Stimulated activated naive B cell treated with anti-CD40 and anti-IgM and Interleukin-4, amounts not matched to agents 10 μg/mL and 1 μg/mL and 100 μg/mL, for 72 hours (primary cell): Measurements from ENCODE around the gene GPM6B.

ENCODE experiments used
- ATAC-seq, 2 donors: fragments of 150-1000 bp; cut with Tn5 transposase; replicated peaks; 2 replicates each; pipeline ENCODE4 v1.10.0; 2021; ENCODE audit warnings: moderate library complexity in 1 of 2
- DNase-seq: peaks from one replicate; pipeline ENCODE4 v3.0.0; 2021
- H3K27ac Mint-ChIP-seq: one replicate; pipeline ENCODE4 v1.8.0; 2022; ENCODE audit warnings: mild to moderate bottlenecking, mixed read lengths
- H3K27me3 Mint-ChIP-seq, 2 donors: one replicate each; pipeline ENCODE4 v1.8.0; 2022; ENCODE audit warnings: mixed read lengths in 2 of 2
- H3K36me3 Mint-ChIP-seq, 2 donors: one replicate each; pipeline ENCODE4 v1.8.0; 2022; ENCODE audit warnings: mixed read lengths in 2 of 2, mild to moderate bottlenecking in 1 of 2
- H3K4me1 Mint-ChIP-seq, 2 donors: one replicate each; pipeline ENCODE4 v1.8.0; 2022; ENCODE audit warnings: mixed read lengths in 2 of 2, mild to moderate bottlenecking in 1 of 2
- H3K4me3 Mint-ChIP-seq, 2 donors: one replicate each; pipeline ENCODE4 v1.8.0; 2022; ENCODE audit warnings: mild to moderate bottlenecking in 2 of 2, mixed read lengths in 2 of 2, moderate library complexity in 1 of 2
- H3K9me3 Mint-ChIP-seq, 2 donors: one replicate each; pipeline ENCODE4 v1.8.0; 2022; ENCODE audit warnings: mixed read lengths in 2 of 2, mild to moderate bottlenecking in 1 of 2

Gene GPM6B

GRCh38 chrX:13835825-13836224, 18.9 kb upstream of the GPM6B start:
- no peak for ATAC-seq
- Mint-ChIP-seq H3K4me3 (no peak overlapping the region), H3K4me1 (no peaks in the 10 kb centered on the region), H3K27ac (no peak overlapping the region), H3K27me3 (peaks cover 0 to 9% of the 10 kb centered on the region in 2 donors), H3K36me3 (no peaks in the 10 kb centered on the region), H3K9me3 (no peaks in the 10 kb centered on the region)
- DNase-seq: no peak

GRCh38 chrX:13834355-13834754, 17.5 kb upstream of the GPM6B start:
- no peaks in the 10 kb centered on the region for H3K9me3 Mint-ChIP-seq
- H3K4me3 Mint-ChIP-seq: no peak overlapping the region
- H3K27me3 Mint-ChIP-seq: peaks cover 0 to 11% of the 10 kb centered on the region in 2 donors
- H3K4me1 Mint-ChIP-seq: peaks cover 0 to 3% of the 10 kb centered on the region in 2 donors
- DNase-seq: no peak
- H3K27ac Mint-ChIP-seq: no peak overlapping the region
- no peaks in the 10 kb centered on the region for H3K36me3 Mint-ChIP-seq
- no peak for ATAC-seq

- no peak overlapping the region for H3K27ac Mint-ChIP-seq
- DNase-seq (no peak), ATAC-seq (peak; percentile 81 to 88)
- no peaks in the 10 kb centered on the region for H3K36me3 Mint-ChIP-seq
- no peaks in the 10 kb centered on the region for H3K9me3 Mint-ChIP-seq
- peaks cover 0 to 20% of the 10 kb centered on the region in 2 donors for H3K4me1 Mint-ChIP-seq
- no peak overlapping the region for H3K4me3 Mint-ChIP-seq
- H3K27me3 Mint-ChIP-seq: peaks cover 0 to 28% of the 10 kb centered on the region in 2 donors
Observed at GRCh38 chrX:13829983-13830382, 13.1 kb upstream of the GPM6B start.

GRCh38 chrX:13828392-13828791, 11.5 kb upstream of the GPM6B start:
- Mint-ChIP-seq H3K4me1 (peaks cover 0 to 20% of the 10 kb centered on the region in 2 donors), H3K27me3 (peaks cover 0 to 34% of the 10 kb centered on the region in 2 donors), H3K27ac (no peak overlapping the region), H3K9me3 (no peaks in the 10 kb centered on the region), H3K4me3 (no peak overlapping the region), H3K36me3 (no peaks in the 10 kb centered on the region)
- ATAC-seq (no peak), DNase-seq (no peak)

GRCh38 chrX:13827298-13828090, 10.6 kb upstream of the GPM6B start:
- Mint-ChIP-seq H3K27ac (no peak overlapping the region), H3K27me3 (peaks cover 0 to 34% of the 10 kb centered on the region in 2 donors), H3K4me1 (peaks cover 0 to 20% of the 10 kb centered on the region in 2 donors), H3K36me3 (no peaks in the 10 kb centered on the region), H3K9me3 (no peaks in the 10 kb centered on the region), H3K4me3 (no peak overlapping the region)
- DNase-seq (no peak), ATAC-seq (no peak)

- no peaks in the 10 kb centered on the region for H3K36me3 Mint-ChIP-seq
- no peaks in the 10 kb centered on the region for H3K9me3 Mint-ChIP-seq
- H3K27me3 Mint-ChIP-seq: peaks cover 0 to 34% of the 10 kb centered on the region in 2 donors
- H3K27ac Mint-ChIP-seq: no peak overlapping the region
- ATAC-seq (no peak), DNase-seq (no peak)
- peaks cover 0 to 20% of the 10 kb centered on the region in 2 donors for H3K4me1 Mint-ChIP-seq
- H3K4me3 Mint-ChIP-seq: no peak overlapping the region
Observed at GRCh38 chrX:13826770-13827169, 9.9 kb upstream of the GPM6B start.

GRCh38 chrX:13825178-13825762, 8.4 kb upstream of the GPM6B start:
- no peak for DNase-seq
- no peak for ATAC-seq
- Mint-ChIP-seq H3K27ac (no peak overlapping the region), H3K9me3 (no peaks in the 10 kb centered on the region), H3K36me3 (no peaks in the 10 kb centered on the region), H3K4me1 (peaks cover 0 to 20% of the 10 kb centered on the region in 2 donors), H3K27me3 (peaks cover 0 to 29% of the 10 kb centered on the region in 2 donors), H3K4me3 (no peak overlapping the region)

GRCh38 chrX:13824746-13825145, 7.9 kb upstream of the GPM6B start:
- no peak overlapping the region for H3K27ac Mint-ChIP-seq
- DNase-seq (no peak), ATAC-seq (no peak)
- H3K9me3 Mint-ChIP-seq: peaks cover 0 to 1% of the 10 kb centered on the region in 2 donors
- H3K27me3 Mint-ChIP-seq: peaks cover 5 to 34% of the 10 kb centered on the region in 2 donors
- H3K36me3 Mint-ChIP-seq: no peaks in the 10 kb centered on the region
- no peak overlapping the region for H3K4me3 Mint-ChIP-seq
- peaks cover 0 to 20% of the 10 kb centered on the region in 2 donors for H3K4me1 Mint-ChIP-seq

GRCh38 chrX:13821738-13822137, 4.8 kb upstream of the GPM6B start:
- H3K27ac Mint-ChIP-seq: no peak overlapping the region
- no peak for DNase-seq
- H3K4me1 Mint-ChIP-seq: peaks cover 0 to 8% of the 10 kb centered on the region in 2 donors
- no peak overlapping the region for H3K4me3 Mint-ChIP-seq
- no peaks in the 10 kb centered on the region for H3K36me3 Mint-ChIP-seq
- H3K27me3 Mint-ChIP-seq: peaks cover 13 to 35% of the 10 kb centered on the region in 2 donors
- H3K9me3 Mint-ChIP-seq: peaks cover 0 to 1% of the 10 kb centered on the region in 2 donors
- no peak for ATAC-seq

- no peak for ATAC-seq
- no peak for DNase-seq
- Mint-ChIP-seq H3K4me1 (no peaks in the 10 kb centered on the region), H3K9me3 (peaks cover 0 to 1% of the 10 kb centered on the region in 2 donors), H3K27me3 (peaks cover 14 to 39% of the 10 kb centered on the region in 2 donors), H3K27ac (no peak overlapping the region), H3K4me3 (no peak overlapping the region), H3K36me3 (no peaks in the 10 kb centered on the region)
Observed at GRCh38 chrX:13816176-13816575, 717 bp downstream of the GPM6B start.

GRCh38 chrX:13815664-13816063, 1.2 kb downstream of the GPM6B start:
- H3K9me3 Mint-ChIP-seq: peaks cover 0 to 1% of the 10 kb centered on the region in 2 donors
- ATAC-seq: no peak
- H3K4me1 Mint-ChIP-seq: no peaks in the 10 kb centered on the region
- H3K4me3 Mint-ChIP-seq: no peak overlapping the region
- no peaks in the 10 kb centered on the region for H3K36me3 Mint-ChIP-seq
- peaks cover 14 to 39% of the 10 kb centered on the region in 2 donors for H3K27me3 Mint-ChIP-seq
- H3K27ac Mint-ChIP-seq: no peak overlapping the region
- no peak for DNase-seq

GRCh38 chrX:13808865-13809264, 8.0 kb downstream of the GPM6B start:
- H3K4me3 Mint-ChIP-seq: no peak overlapping the region
- H3K27ac Mint-ChIP-seq: no peak overlapping the region
- no peaks in the 10 kb centered on the region for H3K9me3 Mint-ChIP-seq
- no peaks in the 10 kb centered on the region for H3K36me3 Mint-ChIP-seq
- peaks cover 0 to 27% of the 10 kb centered on the region in 2 donors for H3K27me3 Mint-ChIP-seq
- no peak for ATAC-seq
- DNase-seq: no peak
- no peaks in the 10 kb centered on the region for H3K4me1 Mint-ChIP-seq

GRCh38 chrX:13808293-13808692, 8.6 kb downstream of the GPM6B start:
- Mint-ChIP-seq H3K27ac (no peak overlapping the region), H3K4me3 (no peak overlapping the region), H3K27me3 (peaks cover 0 to 27% of the 10 kb centered on the region in 2 donors), H3K9me3 (no peaks in the 10 kb centered on the region), H3K4me1 (no peaks in the 10 kb centered on the region), H3K36me3 (no peaks in the 10 kb centered on the region)
- DNase-seq (no peak), ATAC-seq (no peak)

- no peaks in the 10 kb centered on the region for H3K4me1 Mint-ChIP-seq
- H3K36me3 Mint-ChIP-seq: no peaks in the 10 kb centered on the region
- no peak overlapping the region for H3K4me3 Mint-ChIP-seq
- H3K27me3 Mint-ChIP-seq: peaks cover 0 to 26% of the 10 kb centered on the region in 2 donors
- peaks cover 0 to 2% of the 10 kb centered on the region in 2 donors for H3K9me3 Mint-ChIP-seq
- DNase-seq (no peak), ATAC-seq (no peak)
- no peak overlapping the region for H3K27ac Mint-ChIP-seq
Observed at GRCh38 chrX:13805241-13805640, 11.7 kb downstream of the GPM6B start.

GRCh38 chrX:13803116-13803515, 13.8 kb downstream of the GPM6B start:
- ATAC-seq (no peak), DNase-seq (no peak)
- H3K36me3 Mint-ChIP-seq: peaks cover 0 to 4% of the 10 kb centered on the region in 2 donors
- H3K9me3 Mint-ChIP-seq: peaks cover 0 to 10% of the 10 kb centered on the region in 2 donors
- H3K4me1 Mint-ChIP-seq: no peaks in the 10 kb centered on the region
- H3K4me3 Mint-ChIP-seq: no peak overlapping the region
- H3K27me3 Mint-ChIP-seq: peaks cover 0 to 30% of the 10 kb centered on the region in 2 donors
- no peak overlapping the region for H3K27ac Mint-ChIP-seq
